Suprapubic skin (tissue), 3 donors: ENCODE results near the gene IQCE.

Experiments used
- POLR2A ChIP-seq, 2 donors: fragments of 450-650 bp; IDR thresholded peaks; one replicate each; pipeline ENCODE4 v1.6.1; 2017; ENCODE audit warnings: antibody characterized with exemption in 2 of 2, mild to moderate bottlenecking in 2 of 2, moderate library complexity in 2 of 2
- TF ChIP-seq, protein P1 (sequence below), 2 donors: fragments of 200-600 bp in 1 of 2; fragments of 450-650 bp in 1 of 2; sonication (generic) in 1 of 2; IDR thresholded peaks; one replicate each; pipeline ENCODE4 v1.5.1; 2016 to 2019; ENCODE audit warnings: antibody characterized with exemption in 2 of 2, mild to moderate bottlenecking in 1 of 2, moderate library complexity in 1 of 2

DNA sequence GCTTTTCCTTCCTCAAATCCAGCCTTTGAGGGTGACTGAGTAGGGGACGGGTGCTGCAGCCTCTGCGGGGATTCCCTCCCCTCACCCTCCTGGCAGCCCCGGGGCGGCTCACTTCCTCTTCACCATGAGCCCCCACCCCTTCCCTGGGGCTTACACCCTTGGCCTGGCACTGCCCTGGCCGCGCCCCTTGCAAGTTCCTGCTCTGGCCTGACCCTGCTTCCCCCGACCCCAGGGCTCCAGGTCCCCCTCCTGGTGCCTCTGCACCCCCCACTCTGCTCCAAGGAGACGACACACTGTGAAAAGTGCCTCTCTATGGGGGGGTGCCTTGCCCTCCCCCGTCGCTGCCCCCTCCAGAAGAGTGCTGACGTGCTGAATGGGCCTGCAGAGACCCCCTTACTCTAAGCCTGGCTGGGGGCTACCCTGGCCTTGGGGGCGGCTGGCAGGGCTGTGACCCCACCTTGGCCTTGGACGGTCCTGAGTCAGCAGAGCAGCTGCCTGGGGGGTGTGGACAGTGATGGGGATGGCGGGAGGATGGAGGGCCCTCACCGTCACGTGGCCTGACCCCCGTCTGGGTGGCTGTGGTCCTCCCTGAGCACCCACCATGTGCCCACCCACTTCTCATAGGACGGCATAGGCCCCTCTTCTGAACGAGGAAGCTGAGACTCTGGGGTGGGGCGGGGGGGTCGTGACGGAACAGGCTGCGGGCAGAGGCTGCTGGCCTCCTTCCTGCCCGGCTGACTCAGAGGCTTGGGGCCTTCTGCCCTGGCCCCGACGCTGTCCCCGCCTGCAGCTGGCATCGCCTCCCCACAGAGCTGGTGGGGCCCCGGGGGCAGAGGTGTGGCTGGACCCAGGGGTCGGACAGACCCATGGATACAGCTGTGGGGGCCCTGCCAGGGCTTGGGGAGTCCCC is 29.4 kb upstream of the IQCE start:
- TF ChIP-seq, protein P1, sequence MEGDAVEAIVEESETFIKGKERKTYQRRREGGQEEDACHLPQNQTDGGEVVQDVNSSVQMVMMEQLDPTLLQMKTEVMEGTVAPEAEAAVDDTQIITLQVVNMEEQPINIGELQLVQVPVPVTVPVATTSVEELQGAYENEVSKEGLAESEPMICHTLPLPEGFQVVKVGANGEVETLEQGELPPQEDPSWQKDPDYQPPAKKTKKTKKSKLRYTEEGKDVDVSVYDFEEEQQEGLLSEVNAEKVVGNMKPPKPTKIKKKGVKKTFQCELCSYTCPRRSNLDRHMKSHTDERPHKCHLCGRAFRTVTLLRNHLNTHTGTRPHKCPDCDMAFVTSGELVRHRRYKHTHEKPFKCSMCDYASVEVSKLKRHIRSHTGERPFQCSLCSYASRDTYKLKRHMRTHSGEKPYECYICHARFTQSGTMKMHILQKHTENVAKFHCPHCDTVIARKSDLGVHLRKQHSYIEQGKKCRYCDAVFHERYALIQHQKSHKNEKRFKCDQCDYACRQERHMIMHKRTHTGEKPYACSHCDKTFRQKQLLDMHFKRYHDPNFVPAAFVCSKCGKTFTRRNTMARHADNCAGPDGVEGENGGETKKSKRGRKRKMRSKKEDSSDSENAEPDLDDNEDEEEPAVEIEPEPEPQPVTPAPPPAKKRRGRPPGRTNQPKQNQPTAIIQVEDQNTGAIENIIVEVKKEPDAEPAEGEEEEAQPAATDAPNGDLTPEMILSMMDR (IDR thresholded peaks at IDR 0.05), result no peak
- TF ChIP-seq POLR2A (IDR thresholded peaks at IDR 0.05), result no peak
